DLD1 (cell line): ENCODE data around the gene PDHX.

Experiments
- in situ Hi-C: cut with HindIII; loops from 2 replicates; pipeline ENCODE4 v1.10.0; 2017; ENCODE audit warnings: low sequenced_read_pairs

Gene PDHX

DNA sequence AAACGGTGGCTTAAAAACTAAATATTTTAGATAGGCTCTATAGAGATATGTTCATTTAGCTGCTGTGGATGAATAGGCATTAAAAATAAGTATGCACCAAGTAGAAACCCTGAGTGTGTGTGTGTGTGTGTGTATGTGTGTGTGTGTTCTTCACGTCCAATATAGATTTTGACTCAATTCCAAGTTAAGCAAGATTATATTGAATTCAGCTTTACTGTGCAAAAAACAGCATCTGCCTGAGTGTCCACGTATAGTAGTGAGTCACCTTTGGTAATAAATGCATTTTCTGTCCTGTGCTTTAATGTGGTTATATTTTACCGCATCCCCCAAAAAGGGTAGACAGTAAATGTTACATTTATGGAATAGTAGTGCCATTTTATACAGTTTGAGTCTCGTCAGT, 71.2 kb downstream of the PDHX start:
- in situ Hi-C loops: no loop called here

DNA sequence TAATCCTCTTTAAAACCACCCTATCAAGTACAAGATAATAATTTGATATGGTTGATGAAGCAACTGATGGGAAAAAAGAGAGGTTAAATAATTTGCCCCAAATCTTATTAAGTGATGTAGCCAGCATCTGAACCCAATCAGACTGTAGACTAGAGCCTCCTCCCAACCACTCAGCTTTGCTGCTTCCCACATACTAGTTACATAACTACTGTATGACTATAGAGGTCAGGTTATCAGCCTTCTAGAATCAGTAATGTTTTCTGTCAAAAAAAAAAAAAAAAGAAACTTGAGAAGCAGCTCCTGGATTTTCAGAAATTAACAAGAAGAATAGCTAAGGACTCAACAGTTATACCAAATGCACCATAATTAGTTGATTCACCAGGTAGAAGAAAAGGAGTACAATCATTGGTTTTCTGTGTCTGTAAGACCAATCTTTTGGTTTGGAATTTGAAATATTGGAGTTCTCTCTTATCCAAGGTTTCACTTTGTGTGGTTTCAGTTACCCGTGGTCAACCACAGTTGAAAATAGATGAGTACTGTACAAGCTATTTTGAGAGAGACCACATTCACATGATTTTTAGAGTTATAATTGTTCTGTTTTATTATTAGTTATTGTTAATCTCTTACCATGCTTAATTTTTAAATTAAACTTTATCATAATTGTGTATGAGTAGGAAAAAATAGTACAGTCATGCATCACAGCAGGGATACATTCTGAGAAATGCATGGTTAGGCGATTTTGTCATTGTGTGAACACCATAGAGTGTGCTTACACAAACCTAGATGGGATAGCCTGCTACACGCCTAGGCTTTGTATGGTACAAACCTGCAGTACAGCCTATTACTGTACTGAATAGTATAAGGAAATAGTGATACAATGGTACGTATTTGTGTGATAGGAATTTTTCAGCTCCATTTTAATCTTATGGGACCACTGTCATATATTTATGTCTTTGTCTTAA, 72.2 kb downstream of the PDHX start:
- in situ Hi-C loops: no loop called here

DNA sequence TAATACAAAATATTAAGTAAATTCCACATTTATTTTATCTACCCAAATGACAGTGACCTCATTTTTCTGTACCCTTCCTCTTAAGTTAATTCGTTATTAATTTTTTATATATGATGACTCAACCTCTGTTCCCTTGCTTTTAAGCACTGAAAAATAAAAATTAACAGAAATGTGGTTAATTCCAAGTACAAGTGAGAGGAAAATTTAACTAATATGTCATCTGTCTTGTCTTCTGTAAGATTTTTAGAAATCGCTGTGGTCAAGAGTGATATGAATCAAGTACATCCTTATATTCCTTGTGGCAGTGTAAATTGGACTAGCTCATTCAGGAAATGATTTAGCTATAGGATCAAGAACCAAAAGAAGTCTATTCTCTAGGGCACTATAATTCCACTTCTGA, 74.5 kb downstream of the PDHX start:
- in situ Hi-C loops: no loop called here

DNA sequence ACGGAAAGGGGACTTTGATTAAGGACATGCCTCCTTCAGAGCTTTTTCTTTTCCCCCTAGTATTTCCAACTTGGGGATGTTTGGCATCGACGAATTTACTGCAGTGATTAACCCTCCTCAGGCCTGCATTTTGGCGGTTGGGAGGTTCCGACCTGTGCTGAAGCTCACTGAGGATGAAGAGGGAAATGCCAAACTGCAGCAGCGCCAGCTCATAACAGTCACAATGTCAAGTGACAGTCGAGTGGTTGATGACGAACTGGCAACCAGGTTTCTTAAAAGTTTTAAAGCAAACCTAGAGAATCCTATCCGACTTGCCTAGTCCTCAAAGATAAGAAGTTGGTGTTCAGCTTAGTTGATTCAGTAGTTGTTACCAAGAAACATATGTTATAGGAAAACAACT, 78.4 kb downstream of the PDHX start:
- in situ Hi-C loops: no loop called here

DNA sequence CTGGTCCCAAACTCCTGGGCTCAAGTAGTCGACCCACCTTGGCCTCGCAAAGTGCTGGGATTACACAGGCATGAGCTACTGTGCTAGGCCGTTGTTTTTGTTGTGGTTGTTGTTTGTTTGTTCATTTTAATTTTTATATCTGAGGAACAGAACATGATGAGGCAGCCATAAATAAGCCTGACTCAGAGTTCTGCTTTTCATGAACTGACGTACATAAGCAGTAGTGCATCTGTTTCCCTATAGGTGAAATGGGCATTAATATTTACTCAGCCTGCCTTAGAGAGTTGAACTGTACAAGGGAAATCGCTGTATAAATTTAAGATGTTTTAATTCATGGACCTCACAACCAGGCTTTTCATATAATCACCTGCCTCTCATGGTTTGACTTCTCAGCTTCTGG, 80.5 kb downstream of the PDHX start:
- in situ Hi-C loops: no loop called here

DNA sequence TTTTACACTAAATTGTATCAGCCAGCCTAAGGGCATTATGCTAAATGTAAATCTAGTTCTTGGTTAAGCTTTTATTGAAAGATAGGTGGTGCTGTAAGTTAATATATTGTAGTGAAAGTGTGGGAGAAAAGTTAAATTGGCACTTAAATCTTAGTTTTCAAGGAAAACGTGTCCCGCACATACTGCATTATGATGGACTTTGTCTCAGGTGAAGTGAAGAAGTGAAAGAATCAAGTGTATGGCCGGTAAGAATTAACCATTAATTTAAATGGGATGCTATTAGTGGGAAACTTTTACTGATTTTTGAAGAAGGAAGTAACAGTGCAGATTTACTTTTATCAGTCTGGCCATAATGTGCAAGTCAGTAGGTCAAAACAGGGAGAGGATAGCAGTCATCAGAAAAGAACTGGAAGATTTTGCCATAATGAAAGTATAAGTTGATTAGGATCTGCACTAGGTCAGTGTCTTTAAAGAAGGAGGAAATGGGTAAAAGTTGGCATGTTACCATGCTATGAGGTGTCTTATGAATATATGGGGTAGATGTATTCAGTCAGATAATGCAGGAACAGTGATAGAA, 81.6 kb downstream of the PDHX start:
- in situ Hi-C loops: no loop called here

DNA sequence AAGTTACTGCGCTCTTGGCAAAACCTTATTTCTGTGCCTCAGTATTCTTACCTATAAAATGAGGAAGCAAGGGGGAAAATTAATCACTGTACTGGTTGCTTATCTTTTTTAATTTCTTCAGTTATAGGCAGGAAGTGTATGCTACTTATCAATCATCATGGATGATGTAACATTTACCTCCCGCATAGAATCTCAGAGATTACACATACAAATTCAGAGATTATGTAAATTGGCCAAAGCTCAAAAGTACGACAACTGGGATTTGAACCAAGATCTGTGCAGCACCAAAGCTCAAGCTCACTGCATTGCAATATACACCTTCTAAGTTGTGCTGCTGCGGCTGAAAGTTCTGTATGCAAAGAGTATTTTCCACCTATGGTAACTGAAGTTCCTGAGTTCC, 83.0 kb downstream of the PDHX start:
- in situ Hi-C loops: no loop called here

DNA sequence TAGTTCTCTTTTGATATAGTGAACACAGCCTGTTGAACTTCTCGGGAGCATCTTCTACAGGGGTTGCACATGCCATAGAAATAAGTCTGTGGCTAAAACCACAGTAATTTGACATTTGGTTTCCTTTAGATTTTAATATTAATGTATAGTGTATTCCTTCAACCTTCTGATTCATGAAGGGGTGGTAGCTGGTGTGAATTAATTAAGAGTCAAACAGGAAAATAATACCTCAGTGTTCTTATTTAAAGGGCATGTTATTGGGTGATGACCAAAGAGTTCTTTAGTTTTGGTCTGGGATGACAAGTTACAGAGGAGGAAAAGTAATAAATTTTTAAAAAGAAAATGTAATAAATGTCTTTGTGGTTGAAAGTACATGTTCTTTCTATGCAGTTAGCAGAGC, 86.8 kb downstream of the PDHX start:
- in situ Hi-C loops: no loop called here

DNA sequence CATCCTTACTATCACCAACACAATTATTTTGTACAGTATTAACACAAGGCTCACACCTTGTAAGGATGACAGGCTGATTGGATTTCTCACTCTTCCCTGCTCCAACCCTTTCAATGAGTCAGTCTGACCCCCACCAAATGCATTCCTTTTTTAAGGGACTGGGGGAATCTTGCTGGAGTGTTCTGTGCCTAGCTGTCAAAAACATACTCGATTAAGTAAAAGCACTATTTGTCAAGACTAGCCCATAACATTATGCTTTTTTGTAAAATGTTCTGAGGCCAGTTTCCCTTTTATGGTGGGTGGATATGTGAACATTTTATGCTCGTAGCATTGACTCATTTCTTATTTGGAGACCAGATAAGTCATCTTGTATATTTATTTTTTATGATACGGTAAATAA, 87.2 kb downstream of the PDHX start:
- in situ Hi-C loops: no loop called here

DNA sequence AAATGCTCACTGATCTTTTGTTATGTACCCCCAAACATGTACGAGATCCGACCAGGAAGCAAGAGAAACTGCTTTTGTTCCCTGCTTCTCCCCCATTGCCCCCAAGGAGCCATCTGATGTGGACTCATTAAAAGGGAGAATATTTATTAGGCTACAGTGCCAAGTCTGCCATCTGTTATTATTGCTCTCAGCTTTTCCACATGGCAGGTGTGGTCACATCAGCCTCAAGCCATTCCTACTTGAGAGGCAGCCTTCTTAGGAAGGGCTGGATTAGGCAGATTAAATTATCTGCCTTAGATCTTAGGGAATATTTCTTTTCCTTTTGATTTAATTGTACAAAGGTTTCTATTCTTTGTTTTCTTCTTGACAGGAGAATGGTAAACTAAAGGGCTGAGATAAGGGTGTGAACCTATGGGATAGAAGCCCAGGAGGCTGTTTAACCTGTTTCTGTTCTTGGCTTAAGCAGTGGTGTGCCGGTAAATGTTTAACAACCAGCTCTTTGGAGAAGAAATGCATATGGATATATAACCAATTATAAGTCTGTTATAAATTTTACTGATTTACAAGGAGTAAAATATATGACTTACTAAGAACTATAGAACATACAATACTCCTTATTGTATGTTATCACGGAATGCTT, 88.8 kb downstream of the PDHX start:
- in situ Hi-C loops: no loop called here

DNA sequence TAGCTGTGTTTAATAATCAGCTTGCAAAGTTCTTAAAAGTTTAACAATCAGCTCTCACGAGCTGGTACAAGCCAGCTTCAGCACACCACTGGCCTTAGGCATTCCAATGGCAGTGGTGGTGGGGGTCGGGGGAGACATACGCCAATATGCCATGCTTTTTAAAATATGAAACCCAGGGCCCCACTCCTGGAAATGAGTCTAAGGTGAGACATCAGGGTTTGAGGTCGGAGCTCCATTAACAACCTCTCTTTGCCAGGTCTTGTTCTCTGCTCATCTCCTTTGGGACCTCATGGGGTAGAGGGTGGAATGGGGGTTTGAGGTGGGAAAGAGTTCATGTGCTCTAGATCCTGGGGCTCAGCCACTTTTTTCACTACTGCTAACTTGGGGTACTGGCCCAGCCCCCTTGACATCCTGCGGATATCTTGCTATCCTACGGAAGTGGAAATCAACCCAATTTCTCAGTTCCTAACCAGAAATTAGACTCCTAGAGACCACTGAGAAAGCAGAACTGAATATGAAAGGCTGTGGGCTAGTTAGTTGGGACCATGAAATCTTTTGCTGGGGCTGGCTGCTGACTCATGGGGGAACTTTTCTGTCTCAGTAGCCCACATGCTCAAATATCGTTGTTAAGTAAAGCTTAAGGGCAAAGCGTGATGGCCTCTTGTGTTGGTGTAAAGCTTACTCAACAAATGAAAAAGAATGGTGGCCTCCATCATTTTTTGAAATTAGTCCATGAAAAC, 90.1 kb downstream of the PDHX start:
- in situ Hi-C loops: no loop called here

DNA sequence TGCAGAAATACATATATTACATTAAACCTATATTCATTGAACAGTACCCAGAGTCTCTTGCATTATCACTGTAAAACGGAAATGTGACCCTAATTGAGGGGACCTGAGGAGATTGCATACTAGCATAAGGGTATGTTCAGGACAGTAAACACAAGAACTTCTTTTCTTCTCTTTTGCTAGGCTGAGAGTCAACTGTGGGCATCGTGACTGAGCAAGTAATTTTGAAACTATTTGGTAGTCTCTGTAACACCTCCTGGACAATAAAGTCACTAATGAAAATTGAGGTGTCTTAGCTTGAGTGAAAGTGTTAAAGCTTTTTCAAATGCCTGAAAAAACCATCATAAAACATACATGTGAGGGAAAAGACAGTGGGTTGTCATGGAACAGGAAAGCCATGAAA, 90.9 kb downstream of the PDHX start:
- in situ Hi-C loops: no loop called here

DNA sequence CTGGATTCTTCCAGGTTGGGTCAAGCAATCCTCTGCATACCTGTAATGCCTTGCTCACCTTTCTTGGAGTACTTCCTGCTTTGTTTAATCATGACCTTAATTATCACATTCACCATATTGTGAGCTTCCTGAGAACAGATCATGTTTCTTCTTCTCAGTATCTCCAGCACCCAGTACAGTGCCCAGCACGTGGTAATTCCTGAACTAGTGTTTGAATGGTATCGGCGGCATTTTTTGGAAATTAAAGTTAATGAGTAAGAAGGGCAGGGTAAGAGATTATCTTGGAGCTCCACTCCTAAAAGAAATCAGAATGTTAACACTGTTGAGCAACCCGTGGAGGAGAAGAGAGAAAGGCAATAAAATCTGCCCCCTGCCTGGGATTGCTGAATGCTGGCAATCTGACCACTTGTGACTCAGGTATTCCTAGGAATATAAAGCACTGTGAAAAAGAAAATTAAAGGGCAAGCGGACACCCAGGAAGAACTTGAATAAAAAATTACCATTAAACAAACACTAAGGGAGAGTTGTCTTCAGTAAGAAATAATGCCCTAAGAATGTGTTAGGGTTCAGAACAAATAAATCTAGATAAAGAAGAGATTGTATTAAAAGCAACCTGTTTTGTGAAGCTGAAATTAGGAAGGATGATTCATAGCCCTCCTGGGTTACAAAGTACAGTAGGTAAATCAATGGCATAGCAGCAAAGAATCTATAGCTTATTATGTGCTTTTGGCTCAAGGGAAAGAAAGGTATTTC, 92.9 kb downstream of the PDHX start:
- in situ Hi-C loops: no loop called here

DNA sequence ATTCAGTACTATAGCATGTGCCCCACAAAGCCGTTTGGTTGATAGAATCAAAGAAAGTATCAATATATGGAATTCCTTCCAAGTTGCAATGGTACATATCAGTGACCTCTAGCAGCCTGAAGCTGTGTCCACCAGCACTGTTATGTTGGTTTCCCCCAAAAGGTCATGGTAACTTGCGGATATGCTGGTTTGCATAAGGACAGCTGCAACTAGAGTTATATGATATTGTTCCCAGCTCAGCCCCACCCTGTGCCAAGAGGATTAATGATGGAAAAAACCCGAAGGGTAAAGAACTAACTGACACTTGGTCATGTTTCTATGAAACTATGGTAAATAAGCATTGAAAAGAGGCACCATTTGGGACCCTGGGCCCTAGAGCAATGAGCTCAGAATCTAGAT, 93.5 kb downstream of the PDHX start:
- in situ Hi-C loops: no loop called here

DNA sequence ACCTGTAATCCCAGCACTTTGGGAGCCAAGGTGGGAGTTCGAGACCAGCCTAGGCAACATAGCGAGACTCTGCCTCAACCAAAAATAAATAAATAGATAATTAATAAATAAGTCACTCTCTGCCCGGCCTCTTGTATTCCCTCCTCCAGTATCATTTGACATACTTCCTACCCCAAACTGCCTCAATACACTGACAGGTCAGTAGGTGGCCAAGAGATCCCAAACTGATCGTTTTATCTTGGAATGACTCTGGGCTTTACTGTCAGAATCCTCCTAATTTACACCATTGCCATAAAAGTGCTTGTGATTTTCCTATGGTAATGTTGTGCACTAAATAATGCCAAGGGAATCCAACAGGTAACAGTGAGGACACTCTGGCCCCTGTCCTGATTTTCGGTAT, 94.2 kb downstream of the PDHX start:
- in situ Hi-C loops: no loop called here

DNA sequence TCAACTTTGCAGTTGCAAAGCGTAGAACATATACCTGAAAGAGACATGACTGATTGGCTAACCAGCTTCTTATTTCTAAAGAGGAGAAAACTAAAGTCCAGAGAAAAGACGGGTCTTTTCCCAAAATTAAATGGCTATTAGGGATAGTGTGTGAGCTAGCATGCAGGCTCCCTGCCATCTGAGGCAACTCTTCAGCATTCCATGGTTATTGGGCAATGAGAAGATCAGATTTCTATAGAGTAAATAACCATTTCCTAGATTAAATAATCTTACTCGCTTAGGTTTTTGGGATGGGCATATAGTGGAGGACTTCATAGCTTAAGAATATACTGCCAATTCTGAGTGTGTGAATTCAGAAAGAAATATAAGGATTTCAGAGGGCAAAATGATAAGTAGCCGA, 95.0 kb downstream of the PDHX start:
- in situ Hi-C loops: no loop called here

DNA sequence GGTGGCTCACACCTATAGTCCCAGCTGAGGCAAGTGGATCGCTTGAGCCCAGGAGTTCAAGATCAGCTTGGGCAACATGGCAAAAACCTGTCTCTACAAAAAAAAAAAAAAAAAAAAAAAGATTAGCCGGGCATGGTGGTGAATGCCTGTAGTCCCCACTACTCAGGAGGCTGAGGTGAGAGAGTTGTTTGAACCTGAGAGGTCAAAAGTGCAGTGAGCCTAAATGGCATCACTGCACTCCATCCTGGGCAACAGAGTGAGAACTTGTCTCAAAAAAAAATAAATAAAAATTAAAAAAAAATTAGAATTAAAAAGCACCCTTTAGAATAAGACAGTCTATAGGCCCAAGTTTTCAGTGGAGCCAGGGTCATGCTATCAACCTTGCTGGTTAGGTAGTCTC, 95.5 kb downstream of the PDHX start:
- in situ Hi-C loops: no loop called here

DNA sequence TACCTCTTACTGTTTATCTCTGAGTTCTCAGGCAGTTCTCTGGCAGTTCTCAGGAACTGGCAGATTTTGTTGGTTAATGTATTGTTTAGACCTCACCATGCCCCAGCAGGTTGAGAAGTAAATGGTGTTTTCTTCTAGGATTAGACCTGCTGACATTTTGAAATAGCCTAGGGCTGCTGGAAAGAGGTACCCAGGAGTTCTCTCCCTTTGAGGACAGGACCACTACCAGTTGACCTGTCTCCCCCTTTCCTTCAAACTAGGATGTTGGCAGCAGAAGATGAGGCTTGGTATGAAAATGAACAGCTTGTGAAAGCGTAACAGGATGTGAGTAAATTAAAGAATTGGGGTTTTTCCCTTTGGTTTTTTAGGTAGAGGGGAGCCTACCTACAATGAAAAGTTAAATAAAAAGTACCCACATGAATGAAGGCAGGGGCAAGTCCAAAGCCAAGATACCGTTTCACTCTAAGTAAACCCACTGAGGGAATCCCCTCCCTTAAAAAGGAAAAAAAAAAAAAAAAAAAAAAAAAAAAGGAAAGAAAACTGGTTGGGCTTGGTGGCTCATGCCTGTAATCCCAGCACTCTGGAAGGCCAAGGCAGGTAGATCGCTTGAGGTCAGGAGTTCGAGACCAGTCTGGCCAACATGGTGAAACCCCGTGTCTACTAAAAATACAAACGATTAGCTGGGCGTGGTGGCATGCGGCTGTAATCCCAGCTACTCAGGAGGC, 96.2 kb downstream of the PDHX start:
- in situ Hi-C loops: no loop called here

DNA sequence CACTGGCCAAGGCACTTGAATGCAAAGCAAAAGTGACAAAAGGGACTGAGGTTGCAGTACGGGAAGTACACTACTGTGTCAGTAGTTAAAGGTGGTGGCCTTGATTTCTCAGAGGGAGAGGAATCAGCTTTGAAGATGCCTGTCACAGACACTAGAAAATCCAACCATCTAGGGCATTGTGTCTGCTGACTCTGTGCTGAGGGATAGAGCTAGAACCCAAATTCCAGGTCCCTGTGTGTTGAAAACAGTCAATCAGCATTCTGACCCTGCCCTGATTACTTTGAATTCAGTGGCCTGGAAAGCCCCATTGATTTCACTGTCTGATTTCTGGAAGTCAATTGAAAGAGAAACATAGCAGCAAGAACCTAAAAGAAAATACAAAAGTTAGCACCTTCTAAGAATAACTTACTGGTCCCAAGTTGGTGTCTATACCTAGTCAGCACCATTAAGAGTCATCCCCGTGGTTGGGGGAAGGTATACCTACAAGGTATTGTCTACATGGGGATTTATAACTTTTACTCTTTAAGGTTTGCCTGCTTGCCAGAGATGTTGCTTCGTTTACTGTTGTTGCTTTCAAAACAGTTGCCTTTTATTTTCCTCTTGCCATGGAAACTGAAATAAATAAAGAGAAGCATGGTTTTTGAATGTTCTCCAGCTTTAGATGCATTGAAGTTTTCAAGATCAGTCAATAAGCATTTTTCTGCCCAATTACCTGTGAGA, 97.3 kb downstream of the PDHX start:
- in situ Hi-C loops: no loop called here
